ENCODE results near the gene PTPN1. TPM values are rescaled to one million over a fixed set of nuclear protein-coding genes. Genes with fewer than 3 reads are reported as not detected.

Gene PTPN1
- total and polyA plus RNA-seq, 2 donors (not counting 3 experiments of a cell fraction or from before 2014, with no cell fraction given), result 41.1 to 64.3 TPM

- Histone ChIP-seq H2AFZ (ENCODE audit: low read depth, low read length) (no peak overlapping the region), H3K4me3 (replicated peaks in 1 of 3; ENCODE audit: insufficient read depth in 1 of 3, low read depth in 1 of 3, low read length in 3 of 3) (no peak overlapping the region), H3K27ac (ENCODE audit: insufficient read depth, low read depth, low read length) (no peak overlapping the region), H3K27me3 (ENCODE audit: control insufficient read depth in 2 of 2, insufficient read depth in 2 of 2, low read length in 2 of 2) (no peaks in the 10 kb centered on the region), H4K20me1 (replicated peaks; ENCODE audit: control insufficient read depth, extremely low read depth, insufficient read depth, low read length) (no peaks in the 10 kb centered on the region), H3K9me3 (replicated peaks; ENCODE audit: control insufficient read depth, insufficient read depth, low read length) (no peaks in the 10 kb centered on the region), H3K36me3 (ENCODE audit: control insufficient read depth in 2 of 2, extremely low read depth in 1 of 2, insufficient read depth in 2 of 2, low read length in 2 of 2) (peaks cover 36 to 55% of the 10 kb centered on the region in 2 experiments), H3K79me2 (ENCODE audit: control insufficient read depth, insufficient read depth, low read length) (peaks cover 29% of the 10 kb centered on the region), H3K4me1 (ENCODE audit: control insufficient read depth, extremely low read depth, insufficient read depth, low read length) (peaks cover 15% of the 10 kb centered on the region), H3K4me2 (ENCODE audit: insufficient read depth, low read length) (no peak overlapping the region), H3K9me1 (replicated peaks; ENCODE audit: control insufficient read depth, extremely low read depth, insufficient read depth, low read length) (no peaks in the 10 kb centered on the region), H3K9ac (replicated peaks; ENCODE audit: extremely low read depth, insufficient read depth, low read length) (no peak overlapping the region)
- dilution Hi-C loops (cut with MboI; ENCODE audit: extremely low pct_ligation_motif_present, low sequenced_read_pairs), result no loop called here
- TF ChIP-seq JUN (IDR thresholded peaks at IDR 0.05; ENCODE audit: borderline replicate concordance, insufficient read depth, insufficient read length, low read depth) (no peak), GATA2 (IDR thresholded peaks at IDR 0.05; ENCODE audit: insufficient read depth, insufficient read length, low read depth, low read length) (no peak), CTCF (IDR thresholded peaks at IDR 0.05; ENCODE audit: extremely low read depth in 1 of 2, insufficient read depth in 1 of 2, low read depth in 1 of 2, low read length in 2 of 2) (no peak), FOS (IDR thresholded peaks at IDR 0.05; ENCODE audit: borderline replicate concordance, insufficient read depth, low read length) (no peak), POLR2AphosphoS5 (IDR thresholded peaks at IDR 0.05; ENCODE audit: insufficient read depth, low read depth, low read length) (no peak), MAX (IDR thresholded peaks at IDR 0.05; ENCODE audit: insufficient read depth, insufficient read length) (no peak), MYC (IDR thresholded peaks at IDR 0.05; ENCODE audit: low read depth, low read length) (no peak), EZH2 (IDR thresholded peaks at IDR 0.05; ENCODE audit: borderline replicate concordance, low read depth, low read length, severe bottlenecking) (no peak), POLR2A (IDR thresholded peaks at IDR 0.05; ENCODE audit: low read depth, low read length) (no peak)
- FAIRE-seq (no peak), DNase-seq (ENCODE audit: low read depth, low spot score) (no peak)
- POLR2A ChIA-PET, result no interaction called here
- no TSS peak for BruUV-seq (replicated peaks)
- intact Hi-C loops (cut with micrococcal nuclease), result no loop called here
- CTCF ChIA-PET, result interaction anchor here (0.7 to 9.0 kb wide), 14 partner anchors 31 to 392 kb away, joined by 3 to 133 read pairs (median 4); partner anchors contain the start of gene PTPN1
Observed at GRCh38 chr20:50577175-50578018, 67.2 kb downstream of the PTPN1 start.

All from endothelial cell of umbilical vein (primary cell).